ENCODE results near the gene UROC1.

UROC1 gene

GRCh38 chr3:126517291-126517951 lies at the start of gene UROC1:
Gene UROC1, minus strand, starts transcription at chr3:126517773. Its CDS starts 54 bp downstream, at chr3:126517719.
- Histone ChIP-seq H3F3A (ENCODE audit: low read depth) (no peaks in the 10 kb centered on the region), H3K9me2 (replicated peaks; ENCODE audit: low read depth, low read length) (no peaks in the 10 kb centered on the region), H3K9ac (ENCODE audit: low read depth, low read length, poor library complexity, severe bottlenecking) (no peak within 1 kb of the TSS), H3K4me3 (ENCODE audit: low read length, poor library complexity, severe bottlenecking) (no peak within 1 kb of the TSS), H4K20me1 (ENCODE audit: insufficient read depth, low read length, poor library complexity, severe bottlenecking) (no peaks in the 10 kb centered on the region), H3K4me2 (ENCODE audit: low read depth, low read length, poor library complexity, severe bottlenecking) (peak within 1 kb of the TSS; percentile 50), H3K79me2 (ENCODE audit: insufficient read depth, low read length) (no peaks in the 10 kb centered on the region), H3K9me3 (ENCODE audit: insufficient read depth, low read depth, low read length) (no peaks in the 10 kb centered on the region), H2AFZ (ENCODE audit: low read length) (no peak within 1 kb of the TSS), H3K36me3 (ENCODE audit: insufficient read depth, low read length) (no peaks in the 10 kb centered on the region), H3K4me1 (ENCODE audit: insufficient read depth, low read length, poor library complexity, severe bottlenecking) (peaks cover 19% of the 10 kb centered on the region), H3K27me3 (ENCODE audit: insufficient read depth, low read length, poor library complexity, severe bottlenecking) (no peaks in the 10 kb centered on the region)
- TF ChIP-seq EZH2phosphoT487 (IDR thresholded peaks at IDR 0.05; ENCODE audit: borderline replicate concordance) (no peak), CTCF (conservative IDR thresholded peaks at IDR 0.05; ENCODE audit: low read length) (no peak)

- Histone ChIP-seq H3K4me2 (ENCODE audit: low read depth, low read length, poor library complexity, severe bottlenecking) (no peak overlapping the region), H2AFZ (ENCODE audit: low read length) (no peak overlapping the region), H3K79me2 (ENCODE audit: insufficient read depth, low read length) (no peaks in the 10 kb centered on the region), H3K9me3 (ENCODE audit: insufficient read depth, low read depth, low read length) (peaks cover 4% of the 10 kb centered on the region), H3K4me1 (ENCODE audit: insufficient read depth, low read length, poor library complexity, severe bottlenecking) (no peaks in the 10 kb centered on the region), H3F3A (ENCODE audit: low read depth) (no peaks in the 10 kb centered on the region), H3K9me2 (replicated peaks; ENCODE audit: low read depth, low read length) (no peaks in the 10 kb centered on the region), H3K4me3 (ENCODE audit: low read length, poor library complexity, severe bottlenecking) (no peak overlapping the region), H3K9ac (ENCODE audit: low read depth, low read length, poor library complexity, severe bottlenecking) (no peak overlapping the region), H3K36me3 (ENCODE audit: insufficient read depth, low read length) (no peaks in the 10 kb centered on the region), H3K27me3 (ENCODE audit: insufficient read depth, low read length, poor library complexity, severe bottlenecking) (no peaks in the 10 kb centered on the region), H4K20me1 (ENCODE audit: insufficient read depth, low read length, poor library complexity, severe bottlenecking) (no peaks in the 10 kb centered on the region)
- TF ChIP-seq CTCF (conservative IDR thresholded peaks at IDR 0.05; ENCODE audit: low read length) (no peak), EZH2phosphoT487 (IDR thresholded peaks at IDR 0.05; ENCODE audit: borderline replicate concordance) (no peak)
Measured at GRCh38 chr3:126562737-126563276, 45.2 kb upstream of the UROC1 start.

- Histone ChIP-seq H3K4me3 (ENCODE audit: low read length, poor library complexity, severe bottlenecking) (no peak within 1 kb of the TSS), H3K4me2 (ENCODE audit: low read depth, low read length, poor library complexity, severe bottlenecking) (no peak within 1 kb of the TSS), H3K79me2 (ENCODE audit: insufficient read depth, low read length) (no peaks in the 10 kb centered on the region), H3K9ac (ENCODE audit: low read depth, low read length, poor library complexity, severe bottlenecking) (no peak within 1 kb of the TSS), H3K4me1 (ENCODE audit: insufficient read depth, low read length, poor library complexity, severe bottlenecking) (no peaks in the 10 kb centered on the region), H4K20me1 (ENCODE audit: insufficient read depth, low read length, poor library complexity, severe bottlenecking) (no peaks in the 10 kb centered on the region), H3K27me3 (ENCODE audit: insufficient read depth, low read length, poor library complexity, severe bottlenecking) (no peaks in the 10 kb centered on the region), H3K36me3 (ENCODE audit: insufficient read depth, low read length) (no peaks in the 10 kb centered on the region), H2AFZ (ENCODE audit: low read length) (no peak within 1 kb of the TSS), H3K9me3 (ENCODE audit: insufficient read depth, low read depth, low read length) (peaks cover 4% of the 10 kb centered on the region), H3F3A (ENCODE audit: low read depth) (no peaks in the 10 kb centered on the region), H3K9me2 (replicated peaks; ENCODE audit: low read depth, low read length) (no peaks in the 10 kb centered on the region)
- no peak for TF ChIP-seq EZH2phosphoT487 (IDR thresholded peaks at IDR 0.05; ENCODE audit: borderline replicate concordance)
- no peak for TF ChIP-seq CTCF (conservative IDR thresholded peaks at IDR 0.05; ENCODE audit: low read length)
Measured at GRCh38 chr3:126558336-126559071, 40.9 kb upstream of the UROC1 start, which contains the start of gene C3orf22. Gene C3orf22, minus strand, starts transcription at chr3:126558932. Its CDS starts 5,542 bp downstream, at chr3:126553390.

All from Loucy (cell line).